Activated T-helper 2 cell treated with anti-CD3 and anti-CD28 coated beads, Interferon-gamma antibody, Interleukin-2, Interleukin-4, amounts not matched to agents 10 μg/mL and 5 μg/mL and 100 μg/mL, durations not matched to agents 14 hours and 24 hours and 36 hours (primary cell): Measurements from ENCODE around the gene SLC2A8. TPM values are rescaled to one million over a fixed set of nuclear protein-coding genes. Genes with fewer than 3 reads are reported as not detected.

Experiments used
- DNase-seq: peaks from one replicate; pipeline ENCODE4 v3.0.0; 2021; ENCODE audit warnings: low spot score
- H3K27ac Mint-ChIP-seq: one replicate; pipeline ENCODE4 v1.8.0; 2021; ENCODE audit warnings: mixed read lengths
- H3K27me3 Mint-ChIP-seq: one replicate; pipeline ENCODE4 v1.8.0; 2021; ENCODE audit warnings: low read depth, mixed read lengths
- H3K36me3 Mint-ChIP-seq: one replicate; pipeline ENCODE4 v1.8.0; 2021; ENCODE audit warnings: low read depth, mixed read lengths
- H3K4me1 Mint-ChIP-seq: one replicate; pipeline ENCODE4 v1.8.0; 2021; ENCODE audit warnings: low read depth, mixed read lengths
- H3K4me3 Mint-ChIP-seq: one replicate; pipeline ENCODE4 v1.8.0; 2021; ENCODE audit warnings: low read depth, mild to moderate bottlenecking, moderate library complexity, mixed read lengths
- H3K9me3 Mint-ChIP-seq: one replicate; pipeline ENCODE4 v1.8.0; 2021; ENCODE audit warnings: mixed read lengths
- intact Hi-C: fragments of 100-400 bp; cut with micrococcal nuclease; formaldehyde crosslinking; loops from one replicate; pipeline ENCODE4 v1.15.1; 2023
- total RNA-seq: library from RNA; stranded (reverse); gene quantifications from 2 replicates; pipeline ENCODE4 v1.2.3, GENCODE V29; 2022

The SLC2A8 gene
- total RNA-seq, 1 donor from 2014 or later, result 9.8 TPM

DNA sequence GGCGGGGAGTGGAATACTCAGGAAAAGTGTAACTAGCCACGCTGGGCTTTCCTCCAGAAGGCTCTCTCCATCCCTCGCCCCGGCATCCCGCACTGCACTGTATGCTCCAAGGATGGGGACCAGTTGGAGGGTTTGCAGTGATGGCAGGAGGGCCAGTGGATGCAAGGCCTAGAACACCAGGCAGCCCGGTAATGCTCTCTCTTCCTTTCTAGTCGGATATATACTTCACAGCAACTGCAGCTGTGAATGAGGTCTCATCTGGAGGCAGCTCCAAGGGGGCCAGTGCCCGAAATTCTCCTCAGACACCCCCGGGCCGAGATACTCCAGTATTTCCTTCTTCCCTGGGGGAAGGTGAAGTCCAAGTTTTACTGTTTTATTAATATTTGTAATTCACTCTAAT is 10.0 kb upstream of the SLC2A8 start:
- Mint-ChIP-seq H3K9me3 (no peaks in the 10 kb centered on the region), H3K27ac (no peak overlapping the region), H3K27me3 (peaks cover 43% of the 10 kb centered on the region), H3K36me3 (no peaks in the 10 kb centered on the region), H3K4me1 (peaks cover 26% of the 10 kb centered on the region), H3K4me3 (no peak overlapping the region)
- no peak for DNase-seq
- intact Hi-C loops, result loop anchor here (10.0 kb wide), 1 partner anchor 402 kb away; no protein-coding TSS in a partner anchor

DNA sequence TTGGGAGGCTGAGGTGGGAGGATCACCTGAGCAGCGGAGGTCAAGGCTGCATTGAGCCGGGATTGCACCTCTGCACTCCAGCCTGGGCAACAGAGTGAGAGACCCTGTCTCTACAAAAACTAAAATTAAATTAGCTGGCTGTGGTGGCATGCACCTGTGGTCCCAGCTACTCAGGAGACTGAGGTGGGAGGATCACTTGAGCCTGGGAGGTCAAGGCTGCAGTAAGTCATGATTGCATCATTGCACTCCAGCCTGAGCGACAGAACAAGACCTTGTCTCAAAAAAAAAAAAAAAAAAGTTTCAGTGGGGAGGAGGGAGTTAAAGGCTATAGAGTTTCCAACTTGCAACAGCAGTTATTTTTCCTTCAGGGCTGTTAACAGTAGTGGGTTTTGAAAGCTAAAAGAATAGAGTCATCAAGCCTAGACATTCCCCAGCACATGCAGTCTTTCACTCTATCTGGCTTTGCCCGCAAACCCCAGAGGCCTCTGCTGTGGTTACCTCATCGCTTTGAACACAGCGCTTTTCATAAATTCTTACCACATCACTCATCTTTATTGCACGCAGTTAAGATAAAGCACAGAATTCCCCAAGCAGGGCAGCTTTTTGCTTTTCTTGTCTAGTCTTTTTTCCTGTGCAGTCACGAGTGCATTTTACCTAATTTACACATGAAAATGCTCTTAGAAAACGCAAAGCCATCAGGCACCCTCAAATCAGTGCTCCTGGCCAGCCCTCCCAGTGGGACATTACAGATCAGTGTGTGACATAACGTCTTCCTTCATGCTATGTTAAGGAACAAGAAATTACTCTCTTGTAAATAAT is 8.7 kb upstream of the SLC2A8 start:
- H3K4me1 Mint-ChIP-seq, result peaks cover 26% of the 10 kb centered on the region
- H3K27ac Mint-ChIP-seq, result peak overlapping the region; percentile 74
- no peaks in the 10 kb centered on the region for H3K36me3 Mint-ChIP-seq
- peak overlapping the region; percentile 24 for H3K4me3 Mint-ChIP-seq
- no peaks in the 10 kb centered on the region for H3K9me3 Mint-ChIP-seq
- peaks cover 41% of the 10 kb centered on the region for H3K27me3 Mint-ChIP-seq
- intact Hi-C loops, result loop anchor here (1.0 to 10.0 kb wide), 5 partner anchors 8 to 403 kb away; partner anchors contain the start of genes LRSAM1 and RPL12
- peak; percentile 83 for DNase-seq

DNA sequence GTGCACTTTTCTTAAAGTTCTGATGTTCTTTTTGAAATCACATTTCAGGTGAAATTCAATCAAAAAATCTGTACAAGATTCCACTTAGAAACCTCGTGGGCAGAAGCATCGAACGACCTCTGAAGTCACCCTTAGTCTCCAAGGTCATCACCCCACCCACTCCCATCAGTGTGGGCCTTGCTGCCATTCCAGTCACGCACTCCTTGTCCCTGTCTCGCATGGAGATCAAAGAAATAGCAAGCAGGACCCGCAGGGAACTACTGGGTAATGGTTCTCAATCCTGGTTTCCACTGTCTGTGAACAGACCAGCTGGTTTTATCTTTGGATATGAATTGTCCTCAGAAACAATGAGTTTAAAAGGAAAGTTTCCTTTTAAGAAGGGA is 8.1 kb upstream of the SLC2A8 start:
- intact Hi-C loops, result loop anchor here (1.0 to 10.0 kb wide), 5 partner anchors 7 to 404 kb away; partner anchors contain the start of genes LRSAM1 and RPL12
- Mint-ChIP-seq H3K4me3 (peak overlapping the region; percentile 24), H3K4me1 (peaks cover 28% of the 10 kb centered on the region), H3K27ac (peak overlapping the region; percentile 74), H3K36me3 (no peaks in the 10 kb centered on the region), H3K27me3 (peaks cover 37% of the 10 kb centered on the region), H3K9me3 (no peaks in the 10 kb centered on the region)
- DNase-seq, result no peak

DNA sequence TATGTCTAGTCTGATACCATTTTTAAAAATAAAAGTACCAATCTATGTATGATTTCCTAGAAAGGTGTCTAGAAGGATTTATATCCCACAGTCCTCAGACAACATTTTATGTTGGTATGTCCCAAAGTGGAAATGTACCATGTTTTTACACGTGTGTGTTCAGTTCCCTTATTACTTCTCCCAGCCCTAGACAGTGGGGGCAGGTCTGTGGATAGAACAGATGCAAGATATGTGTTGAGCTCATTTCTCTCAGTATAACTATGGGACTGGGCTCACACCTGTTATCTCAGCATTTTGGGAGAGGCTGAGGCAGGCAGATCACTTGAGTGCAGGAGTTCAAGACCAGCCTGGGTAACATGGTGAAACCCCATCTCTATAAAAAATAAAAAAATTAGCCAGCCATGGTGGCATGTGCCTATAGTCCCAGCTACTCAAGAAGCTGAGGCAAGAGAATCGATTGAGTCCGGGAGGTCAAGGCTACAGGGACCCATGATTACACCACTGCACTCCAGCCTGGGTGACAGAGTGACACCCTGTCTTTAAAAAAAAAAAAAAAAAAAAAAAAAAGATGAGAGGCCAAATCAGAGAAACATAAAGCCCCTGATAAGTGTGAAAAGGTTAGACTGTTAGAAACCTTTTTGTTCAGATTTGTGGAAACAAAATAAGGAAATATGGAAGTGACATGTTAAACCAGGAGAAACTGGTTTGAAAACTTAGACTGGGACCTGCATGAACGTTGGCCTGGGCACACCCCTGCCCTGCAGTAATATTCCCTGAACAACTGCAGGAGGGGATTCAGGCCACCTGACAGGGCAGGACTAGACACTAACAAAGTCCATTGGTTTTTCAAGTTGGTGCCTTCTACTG is 7.4 kb upstream of the SLC2A8 start:
- DNase-seq, result no peak
- no peak overlapping the region for H3K4me3 Mint-ChIP-seq
- peaks cover 35% of the 10 kb centered on the region for H3K27me3 Mint-ChIP-seq
- H3K4me1 Mint-ChIP-seq, result peaks cover 28% of the 10 kb centered on the region
- no peaks in the 10 kb centered on the region for H3K36me3 Mint-ChIP-seq
- no peaks in the 10 kb centered on the region for H3K9me3 Mint-ChIP-seq
- H3K27ac Mint-ChIP-seq, result no peak overlapping the region
- intact Hi-C loops, result loop anchor here (2.0 to 10.0 kb wide), 3 partner anchors 61 to 405 kb away; partner anchors contain the start of genes LRSAM1 and RPL12

DNA sequence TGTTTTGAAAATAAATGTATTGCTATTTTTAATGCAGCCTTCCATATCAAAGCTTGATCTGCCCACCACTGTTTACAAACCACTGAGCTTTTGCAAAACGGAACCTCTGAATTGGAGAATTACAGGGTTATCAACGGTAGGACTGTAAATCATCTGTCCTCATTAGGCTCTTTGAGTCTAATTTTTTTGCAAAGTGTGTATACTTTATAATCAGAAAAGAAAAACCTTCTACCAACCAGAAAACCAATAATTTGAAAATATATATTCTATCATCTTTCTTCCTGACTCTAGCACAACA is 6.8 kb upstream of the SLC2A8 start:
- intact Hi-C loops, result no loop called here
- H3K36me3 Mint-ChIP-seq, result no peaks in the 10 kb centered on the region
- peaks cover 28% of the 10 kb centered on the region for H3K4me1 Mint-ChIP-seq
- no peak overlapping the region for H3K4me3 Mint-ChIP-seq
- no peaks in the 10 kb centered on the region for H3K9me3 Mint-ChIP-seq
- DNase-seq, result no peak
- peaks cover 35% of the 10 kb centered on the region for H3K27me3 Mint-ChIP-seq
- no peak overlapping the region for H3K27ac Mint-ChIP-seq

DNA sequence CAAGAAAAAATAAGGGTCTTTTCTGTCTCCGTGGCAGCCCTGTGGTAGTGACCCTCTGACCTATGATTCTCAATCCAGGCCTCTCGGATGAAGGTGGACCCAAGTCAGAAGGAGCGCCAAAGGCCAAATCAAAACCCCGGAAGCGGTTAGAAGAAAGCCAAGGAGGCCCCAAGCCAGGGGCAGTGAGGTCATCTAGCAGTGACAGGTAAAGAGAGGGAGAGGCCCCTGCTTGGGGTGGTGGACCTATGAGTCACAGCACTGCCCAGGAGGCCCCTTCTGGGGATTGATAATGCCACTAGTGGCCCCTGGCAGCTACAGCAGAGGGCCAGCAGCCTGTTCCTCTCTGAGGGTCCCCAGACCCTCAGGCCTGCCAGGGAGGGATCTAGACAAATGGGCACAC is 6.4 kb upstream of the SLC2A8 start:
- H3K9me3 Mint-ChIP-seq, result no peaks in the 10 kb centered on the region
- no peak overlapping the region for H3K27ac Mint-ChIP-seq
- H3K4me1 Mint-ChIP-seq, result peaks cover 31% of the 10 kb centered on the region
- peaks cover 35% of the 10 kb centered on the region for H3K27me3 Mint-ChIP-seq
- H3K36me3 Mint-ChIP-seq, result no peaks in the 10 kb centered on the region
- intact Hi-C loops, result no loop called here
- no peak overlapping the region for H3K4me3 Mint-ChIP-seq
- DNase-seq, result no peak

DNA sequence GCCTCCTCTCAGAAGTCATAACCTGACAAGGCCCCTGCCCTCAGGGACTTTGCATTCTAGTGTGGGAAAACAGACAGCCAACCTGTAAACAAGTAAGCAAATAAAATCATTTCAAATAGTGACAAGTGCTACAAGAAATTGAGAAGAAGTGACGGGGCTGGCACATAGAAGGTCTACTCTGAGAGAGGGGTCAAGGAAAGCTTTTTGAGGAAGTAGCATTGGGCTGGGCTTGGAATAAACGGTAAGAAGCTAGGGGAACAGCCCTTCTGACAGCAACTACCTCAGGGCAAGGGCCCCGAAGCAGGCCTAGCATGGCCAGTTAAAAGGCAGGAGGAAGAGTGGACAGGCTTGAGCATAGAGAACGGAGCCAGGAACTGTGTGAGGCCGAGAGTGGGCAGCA is 4.8 kb upstream of the SLC2A8 start:
- no peaks in the 10 kb centered on the region for H3K36me3 Mint-ChIP-seq
- DNase-seq, result no peak
- intact Hi-C loops, result no loop called here
- peaks cover 39% of the 10 kb centered on the region for H3K4me1 Mint-ChIP-seq
- H3K9me3 Mint-ChIP-seq, result no peaks in the 10 kb centered on the region
- H3K27ac Mint-ChIP-seq, result no peak overlapping the region
- H3K4me3 Mint-ChIP-seq, result no peak overlapping the region
- H3K27me3 Mint-ChIP-seq, result peaks cover 30% of the 10 kb centered on the region

DNA sequence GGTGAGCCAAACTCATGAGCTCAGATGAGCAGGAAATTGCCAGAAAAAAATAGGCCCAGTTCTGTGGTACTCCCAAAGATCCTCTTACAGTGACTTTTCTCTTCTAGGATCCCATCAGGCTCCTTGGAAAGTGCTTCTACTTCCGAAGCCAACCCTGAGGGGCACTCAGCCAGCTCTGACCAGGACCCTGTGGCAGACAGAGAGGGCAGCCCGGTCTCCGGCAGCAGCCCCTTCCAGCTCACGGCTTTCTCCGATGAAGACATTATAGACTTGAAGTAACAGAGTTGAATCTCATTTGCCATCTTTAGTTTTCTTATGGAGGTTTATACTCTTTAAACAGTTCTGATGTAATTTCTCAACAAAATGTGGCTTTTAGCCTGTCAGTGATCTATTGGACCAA is 4.0 kb upstream of the SLC2A8 start:
- Mint-ChIP-seq H3K36me3 (no peaks in the 10 kb centered on the region), H3K27me3 (peaks cover 30% of the 10 kb centered on the region), H3K27ac (no peak overlapping the region), H3K4me1 (peaks cover 37% of the 10 kb centered on the region), H3K9me3 (no peaks in the 10 kb centered on the region), H3K4me3 (no peak overlapping the region)
- intact Hi-C loops, result no loop called here
- DNase-seq, result no peak

DNA sequence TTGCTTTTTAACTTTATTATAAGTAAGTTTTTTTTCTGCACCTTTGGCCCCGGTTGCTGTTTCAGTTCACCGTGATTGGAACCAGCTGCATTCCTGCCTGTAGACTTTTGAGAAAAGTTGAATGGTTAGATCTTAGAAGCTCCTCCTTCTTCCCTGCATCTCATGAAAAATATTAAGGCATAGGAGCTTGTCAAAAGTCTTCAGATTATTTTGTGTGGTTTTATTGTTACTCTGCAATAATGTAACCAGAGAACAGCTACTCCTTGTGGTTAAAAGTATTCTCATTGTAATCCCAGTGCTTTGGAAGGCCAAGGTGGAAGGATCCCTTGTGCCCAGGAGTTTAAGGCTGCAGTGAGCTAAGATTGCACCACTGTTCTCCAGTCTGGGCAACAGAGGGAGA is 3.3 kb upstream of the SLC2A8 start:
- Mint-ChIP-seq H3K36me3 (no peaks in the 10 kb centered on the region), H3K4me1 (peaks cover 33% of the 10 kb centered on the region), H3K27me3 (peaks cover 34% of the 10 kb centered on the region), H3K9me3 (no peaks in the 10 kb centered on the region), H3K27ac (no peak overlapping the region), H3K4me3 (no peak overlapping the region)
- no peak for DNase-seq
- intact Hi-C loops, result no loop called here

DNA sequence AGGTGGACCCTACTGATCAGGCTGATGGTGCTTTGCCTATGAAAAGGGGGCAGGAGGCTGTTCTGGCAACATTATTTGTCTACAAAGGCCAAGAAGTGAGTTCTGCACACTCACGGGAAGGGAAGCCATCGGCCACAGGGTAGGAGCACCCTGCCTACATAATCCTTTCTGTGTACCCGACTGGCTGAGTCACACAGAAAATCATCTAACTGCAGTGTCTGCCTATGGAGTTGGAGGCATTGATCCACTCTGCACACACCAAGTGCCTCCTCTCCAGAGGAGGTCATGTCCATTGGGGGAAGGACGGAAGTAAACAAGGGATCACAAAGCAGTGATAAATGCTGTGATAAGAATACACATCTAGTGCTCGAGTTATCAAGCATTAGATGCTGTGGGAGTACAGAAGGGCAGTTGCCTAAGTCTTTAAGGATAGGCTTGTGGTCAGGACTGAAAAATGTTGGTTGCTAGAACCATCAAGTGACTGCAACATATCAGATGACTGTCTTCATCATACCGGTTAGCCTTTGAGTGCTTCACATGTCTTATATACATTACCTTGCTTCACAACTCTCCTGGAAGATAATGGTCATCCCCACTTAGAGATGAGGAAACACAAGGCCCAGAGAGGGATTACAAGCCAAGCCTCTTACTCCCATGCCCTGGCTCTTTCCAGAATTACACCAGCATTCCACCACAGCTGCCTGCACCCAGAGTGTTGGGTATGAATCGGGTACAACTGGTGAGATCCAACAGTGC is 1.3 kb upstream of the SLC2A8 start:
- H3K36me3 Mint-ChIP-seq, result no peaks in the 10 kb centered on the region
- H3K27ac Mint-ChIP-seq, result no peak overlapping the region
- no peaks in the 10 kb centered on the region for H3K9me3 Mint-ChIP-seq
- intact Hi-C loops, result loop anchor here (1.0 kb wide), 1 partner anchor 7 kb away; no protein-coding TSS in a partner anchor
- H3K27me3 Mint-ChIP-seq, result peaks cover 35% of the 10 kb centered on the region
- H3K4me1 Mint-ChIP-seq, result peaks cover 18% of the 10 kb centered on the region
- no peak for DNase-seq
- H3K4me3 Mint-ChIP-seq, result peak overlapping the region; percentile 65

DNA sequence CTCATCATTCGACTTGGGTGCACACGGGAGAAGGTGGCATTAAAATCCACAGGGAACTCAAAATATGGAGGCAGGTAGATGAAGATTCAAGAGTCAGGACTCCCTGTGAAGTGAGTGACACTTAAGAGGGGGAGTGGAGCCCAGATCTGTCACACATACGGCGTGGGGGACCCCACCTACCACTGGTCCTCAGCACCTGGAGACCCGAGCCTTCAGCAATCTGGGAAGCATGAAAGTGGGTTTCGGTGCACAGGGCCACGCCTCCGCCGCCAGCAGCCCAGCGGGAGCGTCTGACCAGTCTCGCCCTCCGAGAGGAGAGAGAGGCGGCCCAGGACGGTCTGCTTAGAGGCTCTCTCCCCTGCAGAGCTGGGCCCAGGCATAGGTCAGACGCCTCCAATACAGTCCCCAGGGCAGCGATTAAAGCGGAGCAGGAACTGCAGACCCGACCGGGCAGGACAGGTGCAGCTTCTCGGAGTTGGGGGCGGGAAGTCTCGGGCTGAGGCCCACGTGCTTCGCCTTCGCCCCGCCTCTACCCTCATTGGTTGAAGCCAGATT is 639 bp upstream of the SLC2A8 start:
- Mint-ChIP-seq H3K27me3 (peaks cover 35% of the 10 kb centered on the region), H3K9me3 (no peaks in the 10 kb centered on the region), H3K27ac (no peak overlapping the region), H3K36me3 (no peaks in the 10 kb centered on the region), H3K4me3 (peak overlapping the region; percentile 57), H3K4me1 (peaks cover 18% of the 10 kb centered on the region)
- intact Hi-C loops, result loop anchor here (1.0 kb wide), 1 partner anchor 8 kb away; no protein-coding TSS in a partner anchor
- DNase-seq, result no peak

DNA sequence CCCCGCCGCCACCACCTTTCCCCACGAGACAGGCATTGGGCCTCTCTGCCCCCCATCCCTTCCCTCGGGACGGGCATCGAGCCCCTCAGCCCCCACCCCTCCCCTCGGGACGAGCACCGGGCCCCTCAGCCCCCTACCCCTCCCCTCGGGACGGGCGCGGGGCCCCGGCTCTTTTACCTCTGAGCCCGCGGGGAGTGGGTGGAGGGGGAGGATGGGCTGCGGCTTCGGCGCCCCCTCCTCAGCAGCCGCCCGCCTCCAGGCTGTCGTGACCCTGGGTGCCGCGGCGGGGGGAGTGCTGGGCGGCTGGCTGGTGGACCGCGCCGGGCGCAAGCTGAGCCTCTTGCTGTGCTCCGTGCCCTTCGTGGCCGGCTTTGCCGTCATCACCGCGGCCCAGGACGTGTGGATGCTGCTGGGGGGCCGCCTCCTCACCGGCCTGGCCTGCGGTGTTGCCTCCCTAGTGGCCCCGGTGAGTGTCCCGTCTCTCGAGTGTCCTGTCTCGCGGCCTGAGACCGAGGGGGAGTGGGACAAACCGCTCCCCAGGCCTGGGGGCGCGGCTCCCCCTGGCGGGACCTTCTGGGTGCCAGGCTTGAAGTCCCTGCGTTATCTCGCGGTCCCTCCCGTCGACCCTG is 791 bp downstream of the SLC2A8 start:
- intact Hi-C loops, result loop anchor here (1.0 kb wide), 1 partner anchor 27 kb away; the partner anchor contains the start of gene ZNF79
- peaks cover 18% of the 10 kb centered on the region for H3K4me1 Mint-ChIP-seq
- H3K4me3 Mint-ChIP-seq, result peak overlapping the region; percentile 83
- H3K9me3 Mint-ChIP-seq, result no peaks in the 10 kb centered on the region
- H3K27ac Mint-ChIP-seq, result peak overlapping the region; percentile 69
- no peaks in the 10 kb centered on the region for H3K36me3 Mint-ChIP-seq
- H3K27me3 Mint-ChIP-seq, result peaks cover 27% of the 10 kb centered on the region
- DNase-seq, result no peak
